ENCODE results near the gene RCN2.
"Not testable (repeated sequence)": the region's sequence is repeated elsewhere in the genome, so short reads cannot be mapped to it uniquely, and the experiment has no call there.

RCN2 gene

GRCh38 chr15:76935620-76936019 is 4.1 kb downstream of the RCN2 start:
- no peak for DNase-seq

GRCh38 chr15:76936671-76937070 is 5.1 kb downstream of the RCN2 start:
- no peak for DNase-seq

- no peak for DNase-seq
Measured at GRCh38 chr15:76938752-76939151, 7.2 kb downstream of the RCN2 start.

GRCh38 chr15:76939715-76940114 is 8.2 kb downstream of the RCN2 start:
- DNase-seq, result no peak

GRCh38 chr15:76941636-76942035 is 10.1 kb downstream of the RCN2 start:
- DNase-seq, result no peak

- no peak for DNase-seq
Measured at GRCh38 chr15:76942331-76942730, 10.8 kb downstream of the RCN2 start.

GRCh38 chr15:76945494-76946093 is 14.0 kb downstream of the RCN2 start:
- no peak for DNase-seq

GRCh38 chr15:76947454-76947853 is 15.9 kb downstream of the RCN2 start:
- DNase-seq, result no peak

GRCh38 chr15:76951220-76951619 is 19.7 kb downstream of the RCN2 start:
- DNase-seq, result no peak

GRCh38 chr15:76953913-76954312 is 22.4 kb downstream of the RCN2 start:
- no peak for DNase-seq

GRCh38 chr15:76954744-76955143 is 23.2 kb downstream of the RCN2 start:
- DNase-seq, result no peak

GRCh38 chr15:76961268-76962011 is 29.9 kb downstream of the RCN2 start:
- no peak for DNase-seq

GRCh38 chr15:76962337-76963013 is 30.9 kb downstream of the RCN2 start:
- no peak for DNase-seq

- DNase-seq, result no peak
Measured at GRCh38 chr15:76963596-76963995, 32.0 kb downstream of the RCN2 start.

GRCh38 chr15:76964157-76964556 is 32.6 kb downstream of the RCN2 start:
- no peak for DNase-seq

- not testable (repeated sequence) for DNase-seq
Measured at GRCh38 chr15:76966051-76966450, 34.5 kb downstream of the RCN2 start.

- DNase-seq, result no peak
Measured at GRCh38 chr15:76967067-76967466, 35.5 kb downstream of the RCN2 start.

- no peak for DNase-seq
Measured at GRCh38 chr15:76968306-76968705, 36.8 kb downstream of the RCN2 start.

GRCh38 chr15:76972389-76973361 is 41.1 kb downstream of the RCN2 start:
- no peak for DNase-seq

GRCh38 chr15:76973362-76973743 is 41.8 kb downstream of the RCN2 start:
- peak; percentile 14 to 55 (median 38) for DNase-seq

GRCh38 chr15:76973906-76974305 is 42.4 kb downstream of the RCN2 start:
- no peak for DNase-seq

- DNase-seq, result no peak
Measured at GRCh38 chr15:76974456-76975036, 43.0 kb downstream of the RCN2 start.

- no peak for DNase-seq
Measured at GRCh38 chr15:76976141-76976540, 44.6 kb downstream of the RCN2 start.
